Body of pancreas (tissue), 4 donors: ENCODE data around the gene ADPRS. TPM values are rescaled to one million over a fixed set of nuclear protein-coding genes. Genes with fewer than 3 reads are reported as not detected.
A peak's percentile ranks its signal among the peaks of the same experiment; 100 is the strongest.

Experiments used
- ATAC-seq: fragments of 150-250 bp; one replicate; pipeline ENCODE4 v1.9.1; 2016
- DNase-seq, 4 donors: peaks; one replicate each; pipeline ENCODE4 v3.0.0-alpha.2; 2019
- H3K27ac ChIP-seq, 4 donors: fragments of 200-600 bp; sonication (generic); 1 replicate in 3 of 4; 2 replicates in 1 of 4; pipeline versions ENCODE4 v1.5.1 to v1.6.1; 2016 to 2019; ENCODE audit warnings: mild to moderate bottlenecking in 1 of 4, mixed read lengths in 1 of 4, moderate library complexity in 1 of 4
- H3K27me3 ChIP-seq, 2 donors: fragments of 200-600 bp; sonication (generic); one replicate each; pipeline ENCODE4 v1.6.0; 2016; ENCODE audit warnings: mild to moderate bottlenecking in 1 of 2
- H3K36me3 ChIP-seq, 2 donors: fragments of 200-600 bp; sonication (generic); replicated peaks in 1 of 2; 2 replicates each; pipeline ENCODE4 v1.5.1; 2016; ENCODE audit warnings: low read depth in 2 of 2; ENCODE audit not compliant: insufficient read depth in 1 of 2
- H3K4me1 ChIP-seq: fragments of 200-600 bp; sonication (generic); one replicate; pipeline ENCODE4 v1.6.0; 2016
- H3K4me3 ChIP-seq, 2 donors: fragments of 200-600 bp; sonication (generic); 1 replicate in 1 of 2; 2 replicates in 1 of 2; pipeline ENCODE4 v1.5.1; 2016 to 2019
- H3K9me3 ChIP-seq, 3 donors: fragments of 200-600 bp; sonication (generic); 1 replicate in 2 of 3; 2 replicates in 1 of 3; pipeline ENCODE4 v1.5.1; 2016
- CTCF ChIP-seq, 7 experiments: fragments of 450-650 bp in 4 of 7; fragments of 200-600 bp in 3 of 7; sonication (generic) in 3 of 7; IDR thresholded peaks; one replicate each; pipeline ENCODE4 v1.5.1; 2016 to 2019; ENCODE audit warnings: antibody characterized with exemption in 7 of 7
- POLR2A ChIP-seq, 3 donors: fragments of 450-650 bp; IDR thresholded peaks; one replicate each; pipeline ENCODE4 v1.6.1; 2016; ENCODE audit warnings: antibody characterized with exemption in 3 of 3, mild to moderate bottlenecking in 2 of 3
- WGBS, 2 donors: methylation state at CpG; one replicate each; pipeline ENCODE4 v1.1.5; 2017; 5-methylcytosine and 5-hydroxymethylcytosine counted together
- intact Hi-C: fragments of 100-400 bp; cut with DNase I; formaldehyde crosslinking; loops from one replicate; pipeline ENCODE4 v1.15.1; 2023
- total RNA-seq, 2 donors: library from RNA; depleted of rRNA; stranded (reverse); fragments of >200 nt; gene quantifications; one replicate each; pipeline ENCODE4 v1.1.0, GENCODE V29; 2016

Gene ADPRS
- total RNA-seq, 2 donors from 2014 or later: 16.2 to 25.2 TPM

- DNase-seq (no peak), ATAC-seq (no peak)
- Histone ChIP-seq H3K4me3 (no peak overlapping the region), H3K36me3 (peaks cover 0 to 3% of the 10 kb centered on the region in 2 donors), H3K27me3 (no peaks in the 10 kb centered on the region), H3K9me3 (no peaks in the 10 kb centered on the region), H3K27ac (no peak overlapping the region), H3K4me1 (peaks cover 32% of the 10 kb centered on the region)
- 78 to 86% methylated on average over 6 to 12 of the region's 12 CpGs for WGBS, 2 donors
- intact Hi-C loops: no loop called here
- no peak for TF ChIP-seq CTCF (IDR thresholded peaks at IDR 0.05)
- no peak for TF ChIP-seq POLR2A (IDR thresholded peaks at IDR 0.05)
Observed at GRCh38 chr1:36086529-36087232, 2.0 kb upstream of the ADPRS start.

- no peak for ATAC-seq
- DNase-seq: no peak
- no peaks in the 10 kb centered on the region for H3K27me3 ChIP-seq
- peaks cover 6% of the 10 kb centered on the region in 2 donors for H3K36me3 ChIP-seq
- H3K9me3 ChIP-seq: no peaks in the 10 kb centered on the region
- 84 to 86% methylated on average over 7 to 31 of the region's 31 CpGs for WGBS, 2 donors
- H3K27ac ChIP-seq: no peak overlapping the region
- H3K4me3 ChIP-seq: no peak overlapping the region
- intact Hi-C loops: no loop called here
- no peak for TF ChIP-seq POLR2A (IDR thresholded peaks at IDR 0.05)
- H3K4me1 ChIP-seq: peaks cover 32% of the 10 kb centered on the region
Observed at GRCh38 chr1:36087233-36088123, 1.2 kb upstream of the ADPRS start.

- Histone ChIP-seq H3K27me3 (no peaks in the 10 kb centered on the region), H3K4me1 (peaks cover 32% of the 10 kb centered on the region), H3K36me3 (peaks cover 12 to 14% of the 10 kb centered on the region in 2 donors), H3K9me3 (no peaks in the 10 kb centered on the region), H3K4me3 (peak overlapping the region in 1 of 2 donors; percentile 99), H3K27ac (peak overlapping the region in 3 of 4 donors; percentile 74 to 88 (median 84))
- WGBS, 2 donors: 34 to 57% methylated on average over 3 to 6 of the region's 8 CpGs
- no peak for TF ChIP-seq CTCF (IDR thresholded peaks at IDR 0.05)
- TF ChIP-seq POLR2A (IDR thresholded peaks at IDR 0.05): no peak
- ATAC-seq (no peak), DNase-seq (no peak)
- intact Hi-C loops: no loop called here
Observed at GRCh38 chr1:36088265-36088576, 471 bp upstream of the ADPRS start.

- Histone ChIP-seq H3K4me3 (peak overlapping the region; percentile 76 to 99), H3K27me3 (no peaks in the 10 kb centered on the region), H3K9me3 (no peaks in the 10 kb centered on the region), H3K27ac (peak overlapping the region; percentile 64 to 88 (median 79)), H3K36me3 (peaks cover 16 to 19% of the 10 kb centered on the region in 2 donors), H3K4me1 (peaks cover 23% of the 10 kb centered on the region)
- intact Hi-C loops: loop anchor here (10.0 kb wide), 2 partner anchors 55 to 325 kb away; partner anchors contain the start of gene TRAPPC3
- no peak for ATAC-seq
- DNase-seq: no peak
- TF ChIP-seq CTCF (IDR thresholded peaks at IDR 0.05): no peak
- TF ChIP-seq POLR2A (IDR thresholded peaks at IDR 0.05): no peak
- WGBS, 2 donors: 4 to 7% methylated on average over 31 to 32 of the region's 32 CpGs
Observed at GRCh38 chr1:36089393-36090121, 865 bp downstream of the ADPRS start.

GRCh38 chr1:36091141-36091540 is 2.4 kb downstream of the ADPRS start:
- peaks cover 17% of the 10 kb centered on the region for H3K4me1 ChIP-seq
- H3K36me3 ChIP-seq: peaks cover 19% of the 10 kb centered on the region in 2 donors
- DNase-seq: no peak
- no peak for ATAC-seq
- H3K27me3 ChIP-seq: no peaks in the 10 kb centered on the region
- WGBS, 2 donors: 81 to 85% methylated on average over 4 of the region's 4 CpGs
- intact Hi-C loops: loop anchor here (10.0 kb wide), 2 partner anchors 54 to 324 kb away; partner anchors contain the start of gene TRAPPC3
- no peak overlapping the region for H3K27ac ChIP-seq
- H3K4me3 ChIP-seq: no peak overlapping the region
- H3K9me3 ChIP-seq: no peaks in the 10 kb centered on the region
- TF ChIP-seq CTCF (IDR thresholded peaks at IDR 0.05) (no peak), POLR2A (IDR thresholded peaks at IDR 0.05) (no peak)
